Kidney (tissue), 14 donors: ENCODE data around the gene TMEM33. TPM values are rescaled to one million over a fixed set of nuclear protein-coding genes. Genes with fewer than 3 reads are reported as not detected.

Source experiments
- DNase-seq, 5 donors: peaks; one replicate each; pipeline ENCODE4 v3.0.0-alpha.2; 2013 to 2020
- FAIRE-seq: peaks from 2 replicates; lab custom pipeline; 2012; peaks lifted over from hg19 to GRCh38; lab: Jason Lieb, UNC
- H3K27ac ChIP-seq, 2 donors: one replicate each; pipeline ENCODE4 v1.7.0; 2013; ENCODE audit warnings: low read depth in 2 of 2, low read length in 2 of 2, inconsistent platforms in 1 of 2
- H3K27me3 ChIP-seq: one replicate; pipeline ENCODE4 v1.7.1; 2013; ENCODE audit warnings: low read length, inconsistent platforms; ENCODE audit not compliant: control insufficient read depth, insufficient read depth
- H3K36me3 ChIP-seq, 3 donors: one replicate each; pipeline versions ENCODE4 v1.7.0 to v1.7.1; 2013; ENCODE audit warnings: low read length in 3 of 3, control low read depth in 1 of 3, inconsistent platforms in 1 of 3; ENCODE audit not compliant: insufficient read depth in 3 of 3, control insufficient read depth in 2 of 3
- H3K4me1 ChIP-seq, 3 donors: one replicate each; pipeline versions ENCODE4 v1.7.0 to v1.7.1; 2013; ENCODE audit warnings: low read length in 3 of 3, inconsistent platforms in 1 of 3, low read depth in 1 of 3; ENCODE audit not compliant: control insufficient read depth in 2 of 3, insufficient read depth in 2 of 3
- H3K4me3 ChIP-seq, 3 donors: one replicate each; pipeline versions ENCODE4 v1.7.0 to v1.8.1; 2013; ENCODE audit warnings: low read length in 3 of 3, control low read depth in 1 of 3, inconsistent platforms in 1 of 3
- H3K9ac ChIP-seq, 3 donors: one replicate each; pipeline versions ENCODE4 v1.7.0 to v1.7.1; 2013; ENCODE audit warnings: low read length in 3 of 3, control low read depth in 1 of 3, inconsistent platforms in 1 of 3
- H3K9me3 ChIP-seq, 3 donors: one replicate each; pipeline versions ENCODE4 v1.7.0 to v1.7.1; 2013; ENCODE audit warnings: low read length in 3 of 3, control low read depth in 1 of 3, inconsistent platforms in 1 of 3; ENCODE audit not compliant: control insufficient read depth in 2 of 3, insufficient read depth in 1 of 3
- intact Hi-C: fragments of 100-400 bp; cut with DNase I; formaldehyde crosslinking; loops from one replicate; pipeline ENCODE4 v1.11.1; 2022
- polyA plus RNA-seq: library from polyadenylated mRNA; stranded (reverse); fragments of 350-450 nt; fragmentation: Illumina TruSeq; extraction: RNeasy Lipid Tissue Mini Kit (QIAGEN cat#74804); gene quantifications from one replicate; pipeline ENCODE4 v1.2.3, GENCODE V29; 2014; ENCODE audit warnings: low read depth, low replicate concordance; ENCODE audit not compliant: insufficient read depth
- total RNA-seq: library from RNA; stranded (reverse); fragmentation: NEBNext Ultra II Directional; extraction: Animal tissue kit (Norgen Biotek cat#: 25700); gene quantifications from one replicate; pipeline ENCODE4 v1.2.1, GENCODE V29; 2021
- TF ChIP-seq, protein P1 (sequence below): IDR thresholded peaks from 3 replicates; pipeline ENCODE4 v1.5.1; 2012; ENCODE audit warnings: mild to moderate bottlenecking, moderate library complexity, borderline replicate concordance; ENCODE audit not compliant: insufficient read depth; ENCODE audit errors: extremely low read depth
- donor health status: control.
- donor health status: control.
- donor health status: control.
- donor health status: control.
- donor health status: control.
- donor health status: DM: yes; HTN: yes; CAD: no.
- donor health status: Normal renal cell carcinoma (clear cell type).

The TMEM33 gene
- total and polyA plus RNA-seq, 2 donors from 2014 or later = 20.3 to 63.8 TPM

DNA sequence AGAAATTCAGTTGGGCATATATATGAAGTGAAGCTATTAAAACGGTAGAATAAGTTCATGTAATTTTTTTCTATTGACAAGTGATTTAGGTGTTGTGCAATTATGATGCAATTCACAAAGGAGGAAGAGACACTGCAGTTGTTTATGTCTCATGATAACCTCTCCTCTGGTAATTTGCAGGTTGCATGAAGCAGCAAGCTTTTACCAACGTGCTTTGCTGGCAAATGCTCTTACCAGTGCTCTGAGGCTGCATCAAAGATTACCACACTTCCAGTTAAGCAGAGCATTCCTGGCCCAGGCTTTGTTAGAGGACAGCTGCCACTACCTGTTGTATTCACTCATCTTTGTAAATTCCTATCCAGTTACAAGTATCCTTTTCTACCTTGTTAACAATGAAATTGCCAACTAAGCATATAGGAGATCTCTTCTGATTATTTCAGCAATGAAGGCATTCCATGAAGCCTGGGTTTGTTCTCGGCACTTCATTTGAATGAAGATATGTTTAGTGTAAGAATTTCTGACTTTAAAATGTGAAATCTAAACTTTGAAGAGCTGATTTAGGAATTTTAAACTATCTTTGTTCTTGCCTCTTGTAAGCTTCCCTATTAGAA is 3.9 kb downstream of the TMEM33 start:
- peaks cover 0 to 9% (median 0%) of the 10 kb centered on the region in 3 donors for H3K4me1 ChIP-seq
- H3K4me3 ChIP-seq = no peak overlapping the region
- no peaks in the 10 kb centered on the region for H3K27me3 ChIP-seq
- intact Hi-C loops = no loop called here
- no peak overlapping the region for H3K9ac ChIP-seq
- peaks cover 3 to 8% (median 4%) of the 10 kb centered on the region in 3 donors for H3K36me3 ChIP-seq
- FAIRE-seq (no peak), DNase-seq (no peak)
- H3K27ac ChIP-seq = no peak overlapping the region
- TF ChIP-seq, protein P1, sequence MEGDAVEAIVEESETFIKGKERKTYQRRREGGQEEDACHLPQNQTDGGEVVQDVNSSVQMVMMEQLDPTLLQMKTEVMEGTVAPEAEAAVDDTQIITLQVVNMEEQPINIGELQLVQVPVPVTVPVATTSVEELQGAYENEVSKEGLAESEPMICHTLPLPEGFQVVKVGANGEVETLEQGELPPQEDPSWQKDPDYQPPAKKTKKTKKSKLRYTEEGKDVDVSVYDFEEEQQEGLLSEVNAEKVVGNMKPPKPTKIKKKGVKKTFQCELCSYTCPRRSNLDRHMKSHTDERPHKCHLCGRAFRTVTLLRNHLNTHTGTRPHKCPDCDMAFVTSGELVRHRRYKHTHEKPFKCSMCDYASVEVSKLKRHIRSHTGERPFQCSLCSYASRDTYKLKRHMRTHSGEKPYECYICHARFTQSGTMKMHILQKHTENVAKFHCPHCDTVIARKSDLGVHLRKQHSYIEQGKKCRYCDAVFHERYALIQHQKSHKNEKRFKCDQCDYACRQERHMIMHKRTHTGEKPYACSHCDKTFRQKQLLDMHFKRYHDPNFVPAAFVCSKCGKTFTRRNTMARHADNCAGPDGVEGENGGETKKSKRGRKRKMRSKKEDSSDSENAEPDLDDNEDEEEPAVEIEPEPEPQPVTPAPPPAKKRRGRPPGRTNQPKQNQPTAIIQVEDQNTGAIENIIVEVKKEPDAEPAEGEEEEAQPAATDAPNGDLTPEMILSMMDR = no peak
- no peaks in the 10 kb centered on the region for H3K9me3 ChIP-seq

DNA sequence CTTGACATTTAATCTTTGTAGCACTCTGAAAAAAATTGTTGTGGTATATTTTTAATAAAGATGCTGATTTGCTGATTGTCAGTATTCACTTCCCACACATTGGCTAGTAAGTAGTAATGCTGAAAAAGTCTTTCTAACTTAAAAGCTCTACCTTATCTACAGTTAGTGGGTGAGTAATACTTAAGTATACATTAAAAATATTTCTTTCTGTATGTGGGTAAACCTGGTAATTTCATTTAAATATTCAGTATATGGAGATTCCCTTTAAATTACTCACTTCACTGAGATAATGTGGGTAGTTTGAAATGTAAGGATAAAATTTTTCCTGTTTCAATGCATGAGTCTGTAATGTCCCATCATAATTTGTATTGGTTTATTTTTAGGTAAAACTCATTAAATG is 5.6 kb downstream of the TMEM33 start:
- TF ChIP-seq, protein P1 = no peak
- H3K27ac ChIP-seq = no peak overlapping the region
- intact Hi-C loops = no loop called here
- H3K4me1 ChIP-seq = peaks cover 0 to 7% (median 0%) of the 10 kb centered on the region in 3 donors
- H3K27me3 ChIP-seq = no peaks in the 10 kb centered on the region
- H3K36me3 ChIP-seq = peaks cover 3 to 12% (median 5%) of the 10 kb centered on the region in 3 donors
- no peak for FAIRE-seq
- H3K9ac ChIP-seq = no peak overlapping the region
- no peak overlapping the region for H3K4me3 ChIP-seq
- DNase-seq = no peak
- no peaks in the 10 kb centered on the region for H3K9me3 ChIP-seq

DNA sequence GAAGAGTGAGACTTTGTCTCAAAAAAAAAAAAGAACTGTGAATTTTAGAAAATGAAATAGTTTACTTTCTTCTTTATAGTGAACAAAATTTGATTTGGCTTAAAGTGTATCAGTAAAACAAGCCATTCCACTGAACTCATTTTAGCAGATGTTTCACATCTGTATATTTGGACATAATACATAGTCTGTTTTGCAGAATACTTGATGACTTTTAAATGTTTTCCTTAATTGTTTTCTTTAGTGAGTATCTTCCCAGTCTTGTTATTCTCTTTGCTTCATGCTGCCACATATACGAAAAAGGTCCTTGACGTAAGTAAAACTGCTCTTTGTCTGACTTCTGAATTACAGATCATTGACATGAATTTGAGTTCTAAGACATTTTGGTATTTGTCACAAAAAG is 8.3 kb downstream of the TMEM33 start:
- no peak overlapping the region for H3K27ac ChIP-seq
- intact Hi-C loops = no loop called here
- H3K9ac ChIP-seq = no peak overlapping the region
- H3K27me3 ChIP-seq = no peaks in the 10 kb centered on the region
- DNase-seq (no peak), FAIRE-seq (no peak)
- TF ChIP-seq, protein P1 = no peak
- H3K36me3 ChIP-seq = peaks cover 3 to 12% (median 5%) of the 10 kb centered on the region in 3 donors
- H3K4me1 ChIP-seq = no peaks in the 10 kb centered on the region
- no peaks in the 10 kb centered on the region for H3K9me3 ChIP-seq
- no peak overlapping the region for H3K4me3 ChIP-seq
